H9 (cell line): ENCODE measurements around the gene TEAD2. TPM values are rescaled to one million over a fixed set of nuclear protein-coding genes. Genes with fewer than 3 reads are reported as not detected.
"Not testable (repeated sequence)": the region's sequence is repeated elsewhere in the genome, so short reads cannot be mapped to it uniquely, and the experiment has no call there.

Experiments
- DNase-seq: peaks from one replicate; pipeline ENCODE4 v3.0.0-alpha.2; 2017
- H2AFZ ChIP-seq: one replicate; pipeline ENCODE4 v1.6.1; 2013; ENCODE audit warnings: mild to moderate bottlenecking, low read length, control low read depth, moderate library complexity
- H2AK5ac ChIP-seq: 2 replicates; pipeline ENCODE4 v1.6.1; 2013; ENCODE audit warnings: low read length, control low read depth, mixed read lengths; ENCODE audit not compliant: insufficient read length
- H2BK120ac ChIP-seq: one replicate; pipeline ENCODE4 v1.6.1; 2013; ENCODE audit warnings: low read depth, mild to moderate bottlenecking, low read length, control low read depth, inconsistent platforms; ENCODE audit not compliant: poor library complexity, severe bottlenecking
- H2BK12ac ChIP-seq: 2 replicates; pipeline ENCODE4 v1.6.1; 2013; ENCODE audit warnings: low read length, control low read depth, mixed read lengths, low read depth; ENCODE audit not compliant: insufficient read length
- H2BK15ac ChIP-seq: 2 replicates; pipeline ENCODE4 v1.6.1; 2013; ENCODE audit warnings: low read depth, low read length, control low read depth
- H2BK20ac ChIP-seq: one replicate; pipeline ENCODE4 v1.6.1; 2013; ENCODE audit warnings: low read depth, mild to moderate bottlenecking, low read length, control low read depth, inconsistent platforms; ENCODE audit not compliant: poor library complexity, severe bottlenecking
- H2BK5ac ChIP-seq: 2 replicates; pipeline ENCODE4 v1.6.1; 2013; ENCODE audit warnings: low read length, control low read depth, mixed read lengths; ENCODE audit not compliant: insufficient read length
- H3K14ac ChIP-seq: 2 replicates; pipeline ENCODE4 v1.6.1; 2013; ENCODE audit warnings: low read length, control low read depth; ENCODE audit not compliant: insufficient read depth
- H3K18ac ChIP-seq: 2 replicates; pipeline ENCODE4 v1.6.1; 2013; ENCODE audit warnings: low read depth, mild to moderate bottlenecking, mixed read lengths, low read length, control low read depth; ENCODE audit not compliant: insufficient read length
- H3K23ac ChIP-seq: 2 replicates; pipeline ENCODE4 v1.6.1; 2013; ENCODE audit warnings: low read length, control low read depth, mixed read lengths, low read depth; ENCODE audit not compliant: insufficient read length
- H3K23me2 ChIP-seq: 2 replicates; pipeline ENCODE4 v1.6.1; 2013; ENCODE audit warnings: low read depth, mild to moderate bottlenecking, mixed read lengths, low read length, control low read depth; ENCODE audit not compliant: insufficient read length, poor library complexity, severe bottlenecking
- H3K27ac ChIP-seq: 2 replicates; pipeline ENCODE4 v1.5.1; 2013; ENCODE audit warnings: low read length, control low read depth, mixed read lengths, low read depth; ENCODE audit not compliant: insufficient read length
- H3K27me3 ChIP-seq: 2 replicates; pipeline ENCODE4 v1.6.1; 2013; ENCODE audit warnings: low read length, control low read depth, inconsistent platforms; ENCODE audit not compliant: insufficient read depth
- H3K4ac ChIP-seq: 2 replicates; pipeline ENCODE4 v1.6.1; 2013; ENCODE audit warnings: low read depth, mild to moderate bottlenecking, control low read depth, inconsistent platforms, low read length, moderate library complexity
- H3K4me1 ChIP-seq: 2 replicates; pipeline ENCODE4 v1.6.1; 2013; ENCODE audit warnings: low read length, control low read depth, inconsistent platforms; ENCODE audit not compliant: insufficient read depth
- H3K4me2 ChIP-seq: 2 replicates; pipeline ENCODE4 v1.6.1; 2013; ENCODE audit warnings: low read length, control low read depth, mixed read lengths; ENCODE audit not compliant: insufficient read length, insufficient read depth
- H3K56ac ChIP-seq: 2 replicates; pipeline ENCODE4 v1.6.1; 2013; ENCODE audit warnings: low read depth, mild to moderate bottlenecking, mixed read lengths, low read length, control low read depth; ENCODE audit not compliant: insufficient read length
- H3K79me1 ChIP-seq: 2 replicates; pipeline ENCODE4 v1.6.1; 2013; ENCODE audit warnings: low read depth, mild to moderate bottlenecking, moderate library complexity, low read length, control low read depth, inconsistent platforms; ENCODE audit not compliant: insufficient read depth, poor library complexity, severe bottlenecking
- H3K79me2 ChIP-seq: 2 replicates; pipeline ENCODE4 v1.6.1; 2013; ENCODE audit warnings: low read length, control low read depth, inconsistent platforms; ENCODE audit not compliant: insufficient read depth
- H3K9ac ChIP-seq: 2 replicates; pipeline ENCODE4 v1.6.1; 2013; ENCODE audit warnings: low read length, control low read depth, mixed read lengths; ENCODE audit not compliant: insufficient read length; ENCODE audit errors: extremely low read depth
- H3K9me3 ChIP-seq: one replicate; pipeline ENCODE4 v1.6.1; 2013; ENCODE audit warnings: low read depth, low read length, inconsistent platforms; ENCODE audit not compliant: control insufficient read depth
- H3T11ph ChIP-seq: one replicate; pipeline ENCODE4 v1.6.1; 2013; ENCODE audit warnings: mild to moderate bottlenecking, low read length, control low read depth, inconsistent platforms
- H4K20me1 ChIP-seq: one replicate; pipeline ENCODE4 v1.6.1; 2013; ENCODE audit not compliant: control insufficient read depth, insufficient read length, insufficient read depth
- H4K5ac ChIP-seq: 2 replicates; pipeline ENCODE4 v1.6.1; 2013; ENCODE audit warnings: low read depth, mild to moderate bottlenecking, mixed read lengths, low read length, control low read depth; ENCODE audit not compliant: insufficient read length
- H4K8ac ChIP-seq: replicated peaks from 2 replicates; pipeline ENCODE4 v1.6.1; 2013; ENCODE audit warnings: low read length, control low read depth, mixed read lengths, low read depth; ENCODE audit not compliant: insufficient read length
- H4K91ac ChIP-seq: 2 replicates; pipeline ENCODE4 v1.6.1; 2013; ENCODE audit warnings: low read depth, mild to moderate bottlenecking, moderate library complexity, mixed read lengths, low read length, control low read depth; ENCODE audit not compliant: insufficient read length
- H3K27ac Mint-ChIP-seq, 3 experiments: 2 replicates in 2 of 3; 3 replicates in 1 of 3; pipeline ENCODE4 v1.8.0; 2020 to 2021; ENCODE audit warnings: mixed read lengths in 3 of 3, mild to moderate bottlenecking in 1 of 3, moderate library complexity in 1 of 3
- H3K27me3 Mint-ChIP-seq: 2 replicates; pipeline ENCODE4 v1.8.0; 2021; ENCODE audit warnings: low read depth, mild to moderate bottlenecking, moderate library complexity, mixed read lengths
- H3K36me3 Mint-ChIP-seq, 3 experiments: 2 replicates in 2 of 3; 3 replicates in 1 of 3; pipeline ENCODE4 v1.8.0; 2020 to 2021; ENCODE audit warnings: low read depth in 3 of 3, mixed read lengths in 3 of 3; ENCODE audit not compliant: insufficient read depth in 1 of 3
- H3K4me1 Mint-ChIP-seq, 2 experiments: 2 replicates each; pipeline ENCODE4 v1.8.0; 2020; ENCODE audit warnings: mixed read lengths in 2 of 2
- H3K4me3 Mint-ChIP-seq, 2 experiments: 2 replicates in 1 of 2; 3 replicates in 1 of 2; pipeline ENCODE4 v1.8.0; 2020 to 2021; ENCODE audit warnings: mild to moderate bottlenecking in 2 of 2, mixed read lengths in 2 of 2, moderate library complexity in 1 of 2
- H3K9me3 Mint-ChIP-seq, 2 experiments: 2 replicates in 1 of 2; 3 replicates in 1 of 2; pipeline ENCODE4 v1.8.0; 2020; ENCODE audit warnings: mild to moderate bottlenecking in 2 of 2, mixed read lengths in 2 of 2, moderate library complexity in 1 of 2
- WGBS: extraction: QIAGEN DNeasy Blood & Tissue Kit; methylation state at CpG from one replicate; pipeline ENCODE4 v1.1.7; 2013; ENCODE audit warnings: missing lambda C conversion rate, low lambda C conversion rate, mixed read lengths; ENCODE audit not compliant: insufficient read length; ENCODE audit errors: extremely low coverage; 5-methylcytosine and 5-hydroxymethylcytosine counted together
- total RNA-seq: library from RNA; stranded (reverse); gene quantifications from 2 replicates; pipeline ENCODE4 v1.2.1, GENCODE V29; 2021
- TF ChIP-seq, protein P1 (sequence below): fragments of 200-600 bp; sonication (generic); conservative IDR thresholded peaks from 3 replicates; pipeline ENCODE4 v1.8.0; 2021; ENCODE audit warnings: antibody characterized with exemption, mild to moderate bottlenecking

The TEAD2 gene
- total RNA-seq, 1 experiment from 2014 or later, result 126 TPM

- H2AFZ ChIP-seq, result no peak overlapping the region
- no peaks in the 10 kb centered on the region for H3K4me1 Mint-ChIP-seq
- H3K18ac ChIP-seq, result no peak overlapping the region
- no peaks in the 10 kb centered on the region for H3K79me1 ChIP-seq
- H2BK5ac ChIP-seq, result no peak overlapping the region
- no peak overlapping the region for H3T11ph ChIP-seq
- no peak overlapping the region for H3K14ac ChIP-seq
- no peak overlapping the region for H3K9ac ChIP-seq
- no peak overlapping the region for H2BK20ac ChIP-seq
- TF ChIP-seq, protein P1, sequence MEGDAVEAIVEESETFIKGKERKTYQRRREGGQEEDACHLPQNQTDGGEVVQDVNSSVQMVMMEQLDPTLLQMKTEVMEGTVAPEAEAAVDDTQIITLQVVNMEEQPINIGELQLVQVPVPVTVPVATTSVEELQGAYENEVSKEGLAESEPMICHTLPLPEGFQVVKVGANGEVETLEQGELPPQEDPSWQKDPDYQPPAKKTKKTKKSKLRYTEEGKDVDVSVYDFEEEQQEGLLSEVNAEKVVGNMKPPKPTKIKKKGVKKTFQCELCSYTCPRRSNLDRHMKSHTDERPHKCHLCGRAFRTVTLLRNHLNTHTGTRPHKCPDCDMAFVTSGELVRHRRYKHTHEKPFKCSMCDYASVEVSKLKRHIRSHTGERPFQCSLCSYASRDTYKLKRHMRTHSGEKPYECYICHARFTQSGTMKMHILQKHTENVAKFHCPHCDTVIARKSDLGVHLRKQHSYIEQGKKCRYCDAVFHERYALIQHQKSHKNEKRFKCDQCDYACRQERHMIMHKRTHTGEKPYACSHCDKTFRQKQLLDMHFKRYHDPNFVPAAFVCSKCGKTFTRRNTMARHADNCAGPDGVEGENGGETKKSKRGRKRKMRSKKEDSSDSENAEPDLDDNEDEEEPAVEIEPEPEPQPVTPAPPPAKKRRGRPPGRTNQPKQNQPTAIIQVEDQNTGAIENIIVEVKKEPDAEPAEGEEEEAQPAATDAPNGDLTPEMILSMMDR, result no peak
- H3K27ac ChIP-seq, result no peak overlapping the region
- no peaks in the 10 kb centered on the region for H4K20me1 ChIP-seq
- H3K4ac ChIP-seq, result no peak overlapping the region
- H2BK12ac ChIP-seq, result no peak overlapping the region
- H4K8ac ChIP-seq, result no peak overlapping the region
- no peak overlapping the region for H4K91ac ChIP-seq
- no peaks in the 10 kb centered on the region; the same call in 1 of the 2 replicates for H3K27me3 Mint-ChIP-seq
- no peak overlapping the region for H2BK15ac ChIP-seq
- H3K23ac ChIP-seq, result no peak overlapping the region
- H2AK5ac ChIP-seq, result no peak overlapping the region
- H3K27me3 ChIP-seq, result no peaks in the 10 kb centered on the region
- H3K4me2 ChIP-seq, result no peak overlapping the region
- H3K23me2 ChIP-seq, result no peaks in the 10 kb centered on the region
- H3K4me3 Mint-ChIP-seq, result no peak overlapping the region; a peak in 1 of 5 replicates
- no peak overlapping the region for H3K56ac ChIP-seq
- no peaks in the 10 kb centered on the region for H3K79me2 ChIP-seq
- H2BK120ac ChIP-seq, result no peak overlapping the region
- no peak overlapping the region for H4K5ac ChIP-seq
- no peaks in the 10 kb centered on the region for H3K4me1 ChIP-seq
- DNase-seq, result no peak
- H3K36me3 Mint-ChIP-seq, result peaks cover 0 to 26% (median 13%) of the 10 kb centered on the region in 3 experiments; a peak in 5 of 7 replicates
- H3K9me3 Mint-ChIP-seq, result no peaks in the 10 kb centered on the region
- H3K9me3 ChIP-seq, result no peaks in the 10 kb centered on the region
- H3K27ac Mint-ChIP-seq, result no peak overlapping the region
- WGBS, result no CpG with 5 or more reads among the region's 6 CpGs
Measured at GRCh38 chr19:49309087-49309486, 53.1 kb downstream of the TEAD2 start.

GRCh38 chr19:49306734-49307133 lies 55.5 kb downstream of the TEAD2 start:
- not testable (repeated sequence) for H3K4me2 ChIP-seq, H4K8ac ChIP-seq, H3K79me1 ChIP-seq, H3K4me1 ChIP-seq, H3K56ac ChIP-seq, H3K18ac ChIP-seq, H3K9ac ChIP-seq, H2BK20ac ChIP-seq, H3K14ac ChIP-seq, H3K79me2 ChIP-seq, H4K20me1 ChIP-seq, H3K27me3 ChIP-seq, H3K9me3 ChIP-seq, H2BK15ac ChIP-seq, H3K4me3 Mint-ChIP-seq, DNase-seq, H4K91ac ChIP-seq, H3K23me2 ChIP-seq, H3T11ph ChIP-seq, H3K9me3 Mint-ChIP-seq, H2BK120ac ChIP-seq, H2AK5ac ChIP-seq, H3K23ac ChIP-seq, H3K27ac ChIP-seq, H3K27ac Mint-ChIP-seq, H3K27me3 Mint-ChIP-seq, H3K4ac ChIP-seq, H2BK5ac ChIP-seq, H2AFZ ChIP-seq, H4K5ac ChIP-seq, H2BK12ac ChIP-seq
- Mint-ChIP-seq H3K36me3 (peaks cover 2 to 24% (median 18%) of the 10 kb centered on the region in 3 experiments; a peak in 5 of 7 replicates), H3K4me1 (peaks cover 7 to 11% of the 10 kb centered on the region in 2 experiments)
- WGBS, result no CpG with 5 or more reads among the region's 7 CpGs
